GM19463 (cell line): ENCODE data around the gene SSR1.

Experiments used
- ATAC-seq: cut with Tn5 transposase; IDR thresholded peaks from one replicate; pipeline ENCODE4 v1.9.1; 2021; ENCODE audit warnings: mild to moderate bottlenecking, moderate library complexity; ENCODE audit not compliant: unreplicated experiment

The SSR1 gene

DNA sequence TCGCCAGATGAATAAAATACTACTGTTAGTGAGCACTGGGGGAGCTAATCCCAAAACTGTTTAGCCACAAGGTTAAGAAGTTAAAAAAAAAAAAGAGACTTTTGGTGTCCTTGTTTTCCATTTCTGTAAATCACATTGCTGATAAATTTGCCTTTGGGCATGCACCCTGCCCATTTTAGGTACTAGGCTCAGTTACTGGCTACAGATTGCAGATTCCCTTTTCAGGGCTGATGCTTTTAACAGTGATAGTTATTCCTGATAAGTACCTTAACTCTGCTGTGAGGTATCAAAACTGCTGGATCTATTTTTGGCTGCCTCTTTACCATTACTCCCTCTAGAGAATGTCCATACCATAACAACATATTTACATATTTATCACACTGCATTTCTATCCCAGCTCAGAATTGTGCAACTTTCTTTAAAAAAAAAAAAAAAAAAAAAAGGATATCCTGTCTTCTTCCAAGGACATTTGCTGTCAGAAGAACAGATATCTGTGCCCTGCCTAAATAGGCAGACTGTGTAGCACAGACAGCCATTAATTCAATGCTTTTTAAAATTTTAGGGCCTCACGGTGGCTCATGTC is 94.5 kb downstream of the SSR1 start:
- no peak for ATAC-seq
